Measurements from ENCODE around the gene PRRT1.

PRRT1 gene

DNA sequence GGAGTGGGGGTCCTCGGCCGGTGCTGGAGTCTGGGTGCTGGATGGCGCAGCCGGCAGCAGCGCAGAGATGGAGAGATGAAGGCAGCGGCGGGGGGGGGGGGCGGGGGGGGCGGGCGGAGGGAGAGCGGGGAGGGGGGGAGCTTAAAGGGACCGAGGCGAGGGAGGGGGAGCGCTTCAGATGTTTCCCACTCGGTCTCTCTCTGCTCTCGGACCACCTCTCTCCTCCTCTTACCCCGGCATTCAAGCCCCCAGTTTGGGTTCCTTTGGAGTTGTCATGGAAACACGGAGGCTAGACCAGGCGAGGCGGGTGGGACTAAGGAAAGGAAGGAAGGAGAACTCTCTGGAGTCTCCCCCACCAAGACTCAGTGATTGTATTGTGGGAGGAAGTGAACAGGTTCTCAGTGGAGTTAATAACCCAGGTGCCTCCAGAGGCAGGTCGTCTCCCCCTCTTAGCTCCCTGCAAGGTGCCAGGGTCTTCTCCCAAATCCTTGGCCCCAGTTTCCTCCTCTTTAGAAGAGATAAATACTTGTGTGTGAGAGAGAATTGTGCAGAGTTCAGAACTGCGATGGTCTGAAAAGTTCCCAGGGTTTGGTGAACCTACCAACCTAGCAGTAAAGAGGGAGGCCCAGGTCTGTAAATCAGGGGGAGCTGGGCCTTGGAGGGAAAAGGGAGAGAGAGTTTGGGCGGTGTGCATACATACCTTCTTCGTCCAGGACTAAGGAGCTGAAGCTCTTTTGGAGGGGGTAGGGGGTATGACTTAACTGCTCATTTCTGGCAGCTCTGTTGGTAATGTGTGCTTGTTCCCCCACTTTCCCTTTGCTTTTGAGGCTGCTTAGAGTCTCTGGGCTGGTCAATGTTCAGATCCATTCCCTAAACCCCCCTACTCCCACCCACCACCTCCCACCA lies at the start of gene PRRT1:
TSS of gene PRRT1 (minus strand) at position 77 of the 906 bp plus-strand sequence. CDS start 112 bp downstream, outside the sequence.
- TF ChIP-seq, protein P1, sequence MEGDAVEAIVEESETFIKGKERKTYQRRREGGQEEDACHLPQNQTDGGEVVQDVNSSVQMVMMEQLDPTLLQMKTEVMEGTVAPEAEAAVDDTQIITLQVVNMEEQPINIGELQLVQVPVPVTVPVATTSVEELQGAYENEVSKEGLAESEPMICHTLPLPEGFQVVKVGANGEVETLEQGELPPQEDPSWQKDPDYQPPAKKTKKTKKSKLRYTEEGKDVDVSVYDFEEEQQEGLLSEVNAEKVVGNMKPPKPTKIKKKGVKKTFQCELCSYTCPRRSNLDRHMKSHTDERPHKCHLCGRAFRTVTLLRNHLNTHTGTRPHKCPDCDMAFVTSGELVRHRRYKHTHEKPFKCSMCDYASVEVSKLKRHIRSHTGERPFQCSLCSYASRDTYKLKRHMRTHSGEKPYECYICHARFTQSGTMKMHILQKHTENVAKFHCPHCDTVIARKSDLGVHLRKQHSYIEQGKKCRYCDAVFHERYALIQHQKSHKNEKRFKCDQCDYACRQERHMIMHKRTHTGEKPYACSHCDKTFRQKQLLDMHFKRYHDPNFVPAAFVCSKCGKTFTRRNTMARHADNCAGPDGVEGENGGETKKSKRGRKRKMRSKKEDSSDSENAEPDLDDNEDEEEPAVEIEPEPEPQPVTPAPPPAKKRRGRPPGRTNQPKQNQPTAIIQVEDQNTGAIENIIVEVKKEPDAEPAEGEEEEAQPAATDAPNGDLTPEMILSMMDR (IDR thresholded peaks at IDR 0.05; ENCODE audit: borderline replicate concordance, insufficient read depth, low read depth, low read length), result no peak
- no peak within 1 kb of the TSS for H3K4me3 ChIP-seq (ENCODE audit: low read depth, low read length)

DNA sequence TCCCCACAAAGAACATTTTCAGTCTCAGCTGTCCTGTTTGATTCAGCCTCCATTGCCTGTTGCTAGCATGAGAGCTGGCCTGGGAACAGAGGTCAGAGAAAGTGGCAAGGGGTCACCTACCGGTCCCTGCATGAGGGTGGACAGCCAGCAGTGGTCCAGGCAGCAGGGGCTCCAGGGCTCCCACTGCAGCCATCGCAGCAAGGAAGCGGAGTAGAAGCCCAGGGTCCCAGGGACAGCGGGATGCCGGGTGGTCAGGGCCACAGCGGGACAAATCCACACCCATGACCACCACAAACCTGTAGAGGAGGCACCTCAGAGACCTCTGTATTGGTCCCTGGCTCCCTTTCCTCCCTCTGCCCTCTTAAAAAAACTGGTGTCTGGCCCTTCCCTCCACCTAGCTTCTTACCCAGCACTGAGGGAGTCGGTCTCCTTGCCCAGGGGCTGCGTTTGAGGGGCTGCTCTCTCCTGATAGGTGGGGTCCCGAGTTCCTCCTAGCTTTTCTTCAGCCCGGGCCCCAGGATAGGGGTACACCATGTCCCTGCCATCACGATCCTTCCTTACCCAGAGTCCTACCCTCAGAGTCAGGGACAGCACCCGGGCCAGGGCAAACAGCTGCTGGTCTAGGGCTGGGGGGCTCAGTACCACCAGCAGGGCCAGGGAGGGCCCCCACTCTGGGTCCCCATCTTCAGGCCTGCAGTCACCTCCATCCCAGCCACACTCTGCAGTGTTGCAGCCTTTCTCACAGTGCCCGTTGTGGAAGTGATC lies 49.2 kb upstream of the PRRT1 start:
- TF ChIP-seq, protein P1 (IDR thresholded peaks at IDR 0.05; ENCODE audit: borderline replicate concordance, insufficient read depth, low read depth, low read length), result no peak
- H3K4me3 ChIP-seq (ENCODE audit: low read depth, low read length), result no peak overlapping the region

DNA sequence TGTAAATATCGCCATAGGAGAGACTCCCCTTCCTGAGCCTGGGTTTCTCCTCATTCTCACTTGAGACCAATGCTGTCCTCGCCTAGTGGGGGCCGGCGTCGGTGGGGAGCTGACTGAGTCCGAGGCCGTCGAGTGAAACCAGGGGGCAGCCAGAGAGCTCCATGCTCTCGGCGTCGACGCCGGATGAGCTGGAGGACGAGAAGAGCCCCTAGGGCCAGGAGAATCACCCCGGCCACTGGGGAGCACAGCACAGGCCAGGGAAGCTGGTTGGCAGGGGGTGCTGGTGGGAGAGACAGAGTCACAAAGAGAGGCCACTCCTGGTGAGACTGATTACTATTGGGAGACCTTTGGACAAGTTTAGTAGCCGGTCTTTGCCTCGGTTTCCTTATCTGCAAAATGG lies 47.1 kb upstream of the PRRT1 start:
- H3K4me3 ChIP-seq (ENCODE audit: low read depth, low read length), result no peak overlapping the region
- TF ChIP-seq, protein P1 (IDR thresholded peaks at IDR 0.05; ENCODE audit: borderline replicate concordance, insufficient read depth, low read depth, low read length), result no peak

DNA sequence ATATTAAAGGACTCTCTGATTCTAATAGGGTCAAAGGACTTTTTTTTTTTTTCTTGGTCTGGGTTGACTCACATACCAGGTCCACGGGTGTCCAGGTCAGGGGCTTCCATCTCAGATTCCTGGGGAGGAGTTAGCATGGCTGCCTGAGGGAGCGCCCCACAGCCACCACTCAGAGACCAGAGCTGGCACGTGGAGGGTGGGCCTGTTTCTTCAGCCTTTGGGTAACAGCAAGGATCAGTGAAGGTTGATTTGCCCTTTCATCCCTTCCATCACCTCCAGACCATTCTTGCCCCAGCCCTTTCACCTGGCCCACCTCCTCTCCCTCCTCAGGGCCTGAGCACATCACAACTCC lies 46.6 kb upstream of the PRRT1 start:
- TF ChIP-seq, protein P1 (IDR thresholded peaks at IDR 0.05; ENCODE audit: borderline replicate concordance, insufficient read depth, low read depth, low read length), result no peak
- no peak overlapping the region for H3K4me3 ChIP-seq (ENCODE audit: low read depth, low read length)

DNA sequence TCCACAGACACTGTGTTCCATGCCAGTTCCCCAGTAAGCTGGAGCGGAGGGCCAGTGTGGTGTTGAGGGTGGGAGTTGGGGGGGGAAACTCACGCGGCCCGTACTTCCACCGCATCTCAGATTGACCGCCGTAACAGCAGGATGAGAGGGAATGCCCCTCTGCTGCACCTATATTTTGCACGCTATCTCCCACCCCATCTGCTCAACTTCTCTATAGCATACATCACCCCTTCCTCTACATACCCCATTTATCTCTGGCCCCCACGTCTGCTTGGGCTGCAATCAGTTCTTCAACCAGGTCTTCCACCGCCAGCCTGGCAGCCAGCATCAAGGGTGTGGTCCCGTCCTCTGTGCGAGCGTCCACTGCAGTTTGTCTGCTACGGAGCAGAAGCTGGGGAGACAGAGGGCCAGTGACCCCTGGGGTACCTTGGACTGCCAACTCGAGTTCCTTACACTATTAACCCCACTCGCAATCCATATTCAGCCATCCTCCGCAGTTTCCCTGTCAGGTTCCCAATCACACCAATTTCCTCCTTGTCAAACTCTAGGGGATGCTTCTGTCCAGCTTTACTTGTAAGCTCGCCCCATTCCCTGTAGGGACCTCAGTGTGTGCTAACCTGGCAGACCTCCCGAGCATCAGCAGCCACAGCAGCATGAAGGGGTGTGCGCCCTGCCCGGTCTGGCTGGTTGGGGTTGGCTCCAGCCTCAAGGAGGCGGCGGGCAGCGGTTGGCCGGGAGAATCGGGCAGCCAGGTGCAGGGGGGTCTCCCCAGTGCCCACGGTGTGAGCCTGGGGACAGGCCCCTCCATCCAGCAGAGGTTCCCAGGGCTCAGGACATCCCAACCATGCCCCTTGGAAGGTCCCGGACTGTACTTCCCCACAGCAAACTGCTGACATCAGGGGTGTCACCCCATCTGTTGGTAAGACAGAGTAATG lies 45.2 kb upstream of the PRRT1 start:
- H3K4me3 ChIP-seq (ENCODE audit: low read depth, low read length), result peak overlapping the region; percentile 75
- TF ChIP-seq, protein P1 (IDR thresholded peaks at IDR 0.05; ENCODE audit: borderline replicate concordance, insufficient read depth, low read depth, low read length), result no peak

DNA sequence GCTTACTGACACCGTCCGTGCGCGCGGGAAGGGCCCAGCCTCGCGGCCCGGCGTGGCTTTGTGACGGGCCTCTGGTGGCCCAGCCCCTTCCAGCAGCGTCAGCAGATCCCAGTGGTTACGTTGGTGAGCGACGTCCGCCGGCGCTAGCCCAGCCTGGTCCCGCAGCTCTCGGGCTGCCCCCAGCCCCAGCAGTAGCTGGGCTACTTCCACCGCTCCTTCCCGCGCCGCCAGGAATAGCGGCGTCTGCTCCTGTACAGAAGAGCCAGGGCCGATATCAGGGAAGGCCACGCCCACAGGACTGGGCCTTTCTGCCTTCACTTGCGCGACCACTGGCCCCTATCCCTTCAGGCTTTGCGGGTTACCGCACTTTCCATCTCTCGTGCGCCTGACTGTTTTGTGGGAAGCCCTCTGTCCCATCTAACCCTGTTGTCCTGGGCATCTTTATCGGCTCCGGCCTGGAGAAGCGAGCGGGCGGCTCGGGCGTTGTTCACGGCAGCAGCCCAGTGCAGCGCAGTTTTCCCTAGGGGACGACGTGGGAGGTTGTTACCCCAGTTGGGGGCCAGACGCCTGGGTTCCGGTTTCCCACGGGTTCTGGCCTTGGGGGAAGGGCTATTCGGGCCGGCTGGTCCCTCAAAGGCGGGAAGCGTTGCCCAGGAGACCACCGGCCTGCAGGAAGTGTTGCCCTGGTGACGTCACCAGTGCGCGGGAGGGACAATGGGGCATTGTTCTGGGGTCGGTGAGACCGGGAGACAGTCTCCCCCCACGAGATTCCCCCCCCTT lies 44.4 kb upstream of the PRRT1 start:
- TF ChIP-seq, protein P1 (IDR thresholded peaks at IDR 0.05; ENCODE audit: borderline replicate concordance, insufficient read depth, low read depth, low read length), result no peak
- peak overlapping the region; percentile 75 for H3K4me3 ChIP-seq (ENCODE audit: low read depth, low read length)
